Kasumi-1 (cell line): Measurements from ENCODE around the gene FAM89B.
A peak's percentile ranks its signal among the peaks of the same experiment; 100 is the strongest.

Experiments
- DNase-seq, 2 experiments: peaks; one replicate each; lab custom pipeline; 2025; lab: John Stamatoyannopoulos, UW

Gene FAM89B

GRCh38 chr11:65573391-65574079 lies 1.2 kb downstream of the FAM89B start:
- no peak for DNase-seq

- DNase-seq, result peak; percentile 96 to 97
These were observed 1.9 kb downstream of the FAM89B start for GRCh38 chr11:65574109-65574810.

GRCh38 chr11:65574811-65575567 lies 2.7 kb downstream of the FAM89B start:
- DNase-seq, result no peak

- peak; percentile 68 to 69 for DNase-seq
These were observed 3.4 kb downstream of the FAM89B start, which contains the start of gene EHBP1L1 for GRCh38 chr11:65575568-65576231. TSS of gene EHBP1L1 (plus strand) at chr11:65576053. CDS start at chr11:65576303, 250 bp downstream.

GRCh38 chr11:65576232-65576866 lies 4.0 kb downstream of the FAM89B start:
- no peak for DNase-seq

GRCh38 chr11:65576867-65577755 lies 4.8 kb downstream of the FAM89B start:
- peak; percentile 39 to 43 for DNase-seq

- no peak for DNase-seq
These were observed 5.4 kb downstream of the FAM89B start for GRCh38 chr11:65577756-65578109.

- DNase-seq, result no peak
These were observed 5.8 kb downstream of the FAM89B start for GRCh38 chr11:65578134-65578533.

GRCh38 chr11:65578667-65579066 lies 6.3 kb downstream of the FAM89B start:
- DNase-seq, result no peak

- no peak for DNase-seq
These were observed 7.0 kb downstream of the FAM89B start for GRCh38 chr11:65579291-65579690.

GRCh38 chr11:65580031-65580692 lies 7.8 kb downstream of the FAM89B start:
- no peak for DNase-seq

GRCh38 chr11:65580756-65581155 lies 8.4 kb downstream of the FAM89B start:
- no peak for DNase-seq

GRCh38 chr11:65581928-65582327 lies 9.6 kb downstream of the FAM89B start:
- DNase-seq, result no peak

GRCh38 chr11:65583589-65583988 lies 11.3 kb downstream of the FAM89B start:
- DNase-seq, result no peak

GRCh38 chr11:65584106-65584505 lies 11.8 kb downstream of the FAM89B start:
- DNase-seq, result no peak

- DNase-seq, result no peak
These were observed 12.4 kb downstream of the FAM89B start for GRCh38 chr11:65584723-65585171.

GRCh38 chr11:65585396-65586246 lies 13.3 kb downstream of the FAM89B start:
- no peak for DNase-seq

GRCh38 chr11:65586247-65586630 lies 13.9 kb downstream of the FAM89B start:
- DNase-seq, result no peak

- no peak for DNase-seq
These were observed 14.3 kb downstream of the FAM89B start for GRCh38 chr11:65586676-65587075.
